HepG2 (cell line): ENCODE measurements around the gene PRR14. TPM values are rescaled to one million over a fixed set of nuclear protein-coding genes. Genes with fewer than 3 reads are reported as not detected.

Source experiments
- ARID2 ChIP-seq: sonication (generic); formaldehyde crosslinking; IDR thresholded peaks from 2 replicates; pipeline ENCODE4 v1.8.1; 2022; ENCODE audit warnings: mild to moderate bottlenecking, missing genetic modification reagents, borderline replicate concordance
- ELF1 ChIP-seq: sonication (generic); formaldehyde crosslinking; IDR thresholded peaks from 2 replicates; pipeline ENCODE4 v1.4.0; 2020; ENCODE audit warnings: missing genetic modification reagents
- ESRRA ChIP-seq: sonication (generic); formaldehyde crosslinking; IDR thresholded peaks from 2 replicates; pipeline ENCODE4 v1.5.1; 2020; ENCODE audit warnings: mild to moderate bottlenecking, low read depth, missing genetic modification reagents
- HOXA5 ChIP-seq: sonication (generic); formaldehyde crosslinking; IDR thresholded peaks from 2 replicates; pipeline ENCODE4 v1.4.0; 2020; ENCODE audit warnings: missing genetic modification reagents
- IKZF1 ChIP-seq: fragments of 450-650 bp; IDR thresholded peaks from 2 replicates; pipeline ENCODE4 v1.7.1; 2016
- KDM5A ChIP-seq: fragments of 200-600 bp; sonication (generic); IDR thresholded peaks from 2 replicates; pipeline ENCODE4 v1.7.0; 2018; ENCODE audit warnings: antibody characterized with exemption, mild to moderate bottlenecking, low read length, borderline replicate concordance
- KMT2A ChIP-seq: sonication (generic); formaldehyde crosslinking; IDR thresholded peaks from 2 replicates; pipeline ENCODE4 v1.4.0; 2020; ENCODE audit warnings: missing genetic modification reagents
- MBNL3 ChIP-seq: fragments of 250-450 bp; sonication (Bioruptor Pico); conservative IDR thresholded peaks from 2 replicates; pipeline ENCODE4 v1.8.0; 2022; ENCODE audit warnings: mild to moderate bottlenecking, inconsistent platforms
- PRMT3 ChIP-seq: sonication (generic); formaldehyde crosslinking; IDR thresholded peaks from 2 replicates; pipeline ENCODE4 v1.8.1; 2022; ENCODE audit warnings: low read depth, mild to moderate bottlenecking, moderate library complexity, missing genetic modification reagents, borderline replicate concordance
- TBX2 ChIP-seq: sonication (generic); formaldehyde crosslinking; IDR thresholded peaks from 2 replicates; pipeline ENCODE4 v1.5.0; 2020; ENCODE audit warnings: missing genetic modification reagents, mild to moderate bottlenecking, borderline replicate concordance
- ZNF124 ChIP-seq: sonication (generic); formaldehyde crosslinking; IDR thresholded peaks from 2 replicates; pipeline ENCODE4 v1.4.0; 2020; ENCODE audit warnings: missing genetic modification reagents
- ZNF546 ChIP-seq: sonication (generic); formaldehyde crosslinking; conservative IDR thresholded peaks from 2 replicates; pipeline ENCODE4 v1.8.1; 2023; ENCODE audit warnings: mild to moderate bottlenecking, missing genetic modification reagents
- ZNF605 ChIP-seq: sonication (generic); formaldehyde crosslinking; IDR thresholded peaks from 2 replicates; pipeline ENCODE4 v1.8.0; 2022; ENCODE audit warnings: mild to moderate bottlenecking, missing genetic modification reagents
- ZNF724P ChIP-seq: sonication (generic); formaldehyde crosslinking; IDR thresholded peaks from 2 replicates; pipeline ENCODE4 v1.8.0; 2022; ENCODE audit warnings: missing genetic modification reagents, borderline replicate concordance
- ZNF777 ChIP-seq: sonication (generic); formaldehyde crosslinking; IDR thresholded peaks from 2 replicates; pipeline ENCODE4 v1.4.0; 2020; ENCODE audit warnings: missing genetic modification reagents
- ZNF781 ChIP-seq: sonication (generic); formaldehyde crosslinking; IDR thresholded peaks from 2 replicates; pipeline ENCODE4 v1.5.1; 2020; ENCODE audit warnings: borderline replicate concordance, mild to moderate bottlenecking, missing genetic modification reagents; ENCODE audit errors: not compliant biosample characterization
- polyA plus RNA-seq, 8 experiments: library from polyadenylated mRNA; depleted of rRNA in 3 of 8; stranded (reverse) in 7 of 8; unstranded in 1 of 8; fragments of >200 nt; fragmentation: Illumina TruSeq in 4 of 8; extraction: Trizol in 4 of 8; gene quantifications; 2 replicates each; pipeline versions ENCODE4 v1.2.1 to v1.2.3, GENCODE V29; 2011 to 2016; ENCODE audit warnings: low read depth in 4 of 8, missing spikeins in 1 of 8, mixed read lengths in 1 of 8; ENCODE audit not compliant: insufficient read depth in 1 of 8
- total RNA-seq, 5 experiments: library from RNA; depleted of rRNA; stranded (reverse); fragments of >200 nt; fragmentation: Illumina TruSeq; extraction: Trizol; gene quantifications; 2 replicates each; pipeline ENCODE4 v1.2.3, GENCODE V29; 2016; ENCODE audit warnings: low read depth in 1 of 5
- TF ChIP-seq, protein P1 (sequence below): sonication (generic); formaldehyde crosslinking; IDR thresholded peaks from 2 replicates; pipeline ENCODE4 v1.4.0; 2020; ENCODE audit warnings: missing genetic modification reagents, low read depth, mild to moderate bottlenecking, borderline replicate concordance
- TF ChIP-seq, protein P2 (sequence below), 2 experiments: sonication (generic) in 1 of 2; formaldehyde crosslinking in 1 of 2; IDR thresholded peaks; 2 replicates each; pipeline versions ENCODE4 v1.6.1 to v1.9.0; 2014 to 2022; ENCODE audit warnings: antibody characterized with exemption in 1 of 2, borderline replicate concordance in 1 of 2, inconsistent platforms in 1 of 2, low read depth in 1 of 2, missing genetic modification reagents in 1 of 2
- TF ChIP-seq, protein P3 (sequence below): sonication (generic); formaldehyde crosslinking; IDR thresholded peaks from 2 replicates; pipeline ENCODE4 v1.4.0; 2020; ENCODE audit warnings: missing genetic modification reagents

PRR14 gene
- total and polyA plus RNA-seq, 2 of the 13 experiments (the other 11 are each of a cell fraction or from before 2014, with no cell fraction given) = 8.4 to 11.0 TPM

DNA sequence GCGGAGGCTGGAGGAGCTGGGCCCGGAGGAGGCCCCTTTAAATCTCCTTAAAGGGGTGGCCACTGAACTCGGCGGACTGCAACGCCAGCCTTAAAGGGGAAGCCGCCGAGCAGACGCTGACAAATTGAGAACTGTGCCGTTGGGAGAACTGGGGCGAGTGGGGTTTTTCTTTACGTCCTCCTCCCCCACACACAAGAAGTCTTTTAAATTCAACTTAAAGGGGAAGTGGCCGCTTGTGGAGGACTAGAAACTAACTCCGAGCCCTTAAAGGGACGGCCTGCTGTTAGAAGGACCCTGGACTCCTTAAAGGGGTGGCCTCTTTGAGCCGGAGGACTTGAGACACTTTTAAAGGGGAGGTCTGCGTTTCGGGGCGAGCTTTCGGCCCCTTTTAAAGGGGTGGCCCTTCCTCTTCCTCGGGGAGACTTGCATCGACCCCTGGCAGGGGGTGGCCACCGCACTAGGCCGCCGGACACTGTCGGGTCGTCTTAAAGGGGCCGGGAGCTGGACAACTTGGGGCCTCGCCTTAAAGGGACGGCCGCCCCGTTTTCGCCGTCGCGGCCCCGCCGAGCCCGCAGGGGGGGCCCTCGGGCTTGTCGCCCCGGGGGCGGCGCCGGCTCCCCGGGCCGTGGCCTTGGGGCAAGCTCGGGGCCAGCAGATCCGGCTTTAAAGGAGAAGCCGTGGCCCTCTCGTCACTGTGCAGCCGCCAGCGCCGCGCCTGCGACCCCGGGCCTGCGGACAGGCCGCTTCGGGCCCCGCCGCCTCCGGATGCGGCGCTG is 8.2 kb downstream of the PRR14 start (continued):
- TF ChIP-seq, protein P1, sequence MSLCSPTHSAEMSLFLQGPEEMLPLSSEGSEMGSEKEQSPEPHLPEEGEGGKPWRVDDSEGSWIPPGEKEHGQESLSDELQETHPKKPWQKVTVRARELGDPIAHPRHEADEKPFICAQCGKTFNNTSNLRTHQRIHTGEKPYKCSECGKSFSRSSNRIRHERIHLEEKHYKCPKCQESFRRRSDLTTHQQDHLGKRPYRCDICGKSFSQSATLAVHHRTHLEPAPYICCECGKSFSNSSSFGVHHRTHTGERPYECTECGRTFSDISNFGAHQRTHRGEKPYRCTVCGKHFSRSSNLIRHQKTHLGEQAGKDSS (CRISPR knock-in tag) = peak; percentile 22
- TF ChIP-seq ZNF546 (peak; percentile 60; the same call in 1 of the 2 replicates), MBNL3 (no peak), ARID2 (CRISPR knock-in tag) (no peak), ZNF605 (no peak; the same call in 1 of the 2 replicates), KDM5A (peak; percentile 90), KMT2A (no peak), TBX2 (no peak; the same call in 1 of the 2 replicates), PRMT3 (CRISPR knock-in tag) (no peak), ZNF777 (CRISPR knock-in tag) (peak; percentile 79), HOXA5 (CRISPR knock-in tag) (no peak), ZNF781 (CRISPR knock-in tag) (peak; percentile 48), ESRRA (CRISPR knock-in tag) (no peak; the same call in 1 of the 2 replicates), ELF1 (CRISPR knock-in tag) (no peak; the same call in 1 of the 2 replicates), IKZF1 (no peak), ZNF124 (0 out of 2 replicates have a peak, but pooled peaks have one; percentile 54), ZNF724P (no peak)
- TF ChIP-seq, protein P2, sequence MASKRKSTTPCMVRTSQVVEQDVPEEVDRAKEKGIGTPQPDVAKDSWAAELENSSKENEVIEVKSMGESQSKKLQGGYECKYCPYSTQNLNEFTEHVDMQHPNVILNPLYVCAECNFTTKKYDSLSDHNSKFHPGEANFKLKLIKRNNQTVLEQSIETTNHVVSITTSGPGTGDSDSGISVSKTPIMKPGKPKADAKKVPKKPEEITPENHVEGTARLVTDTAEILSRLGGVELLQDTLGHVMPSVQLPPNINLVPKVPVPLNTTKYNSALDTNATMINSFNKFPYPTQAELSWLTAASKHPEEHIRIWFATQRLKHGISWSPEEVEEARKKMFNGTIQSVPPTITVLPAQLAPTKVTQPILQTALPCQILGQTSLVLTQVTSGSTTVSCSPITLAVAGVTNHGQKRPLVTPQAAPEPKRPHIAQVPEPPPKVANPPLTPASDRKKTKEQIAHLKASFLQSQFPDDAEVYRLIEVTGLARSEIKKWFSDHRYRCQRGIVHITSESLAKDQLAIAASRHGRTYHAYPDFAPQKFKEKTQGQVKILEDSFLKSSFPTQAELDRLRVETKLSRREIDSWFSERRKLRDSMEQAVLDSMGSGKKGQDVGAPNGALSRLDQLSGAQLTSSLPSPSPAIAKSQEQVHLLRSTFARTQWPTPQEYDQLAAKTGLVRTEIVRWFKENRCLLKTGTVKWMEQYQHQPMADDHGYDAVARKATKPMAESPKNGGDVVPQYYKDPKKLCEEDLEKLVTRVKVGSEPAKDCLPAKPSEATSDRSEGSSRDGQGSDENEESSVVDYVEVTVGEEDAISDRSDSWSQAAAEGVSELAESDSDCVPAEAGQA (IDR thresholded peaks at IDR 0.05; ENCODE audit: low read depth) = no peak
- TF ChIP-seq, protein P2 (CRISPR knock-in tag; IDR thresholded peaks at IDR 0.05; ENCODE audit: borderline replicate concordance) = no peak
- TF ChIP-seq, protein P3, sequence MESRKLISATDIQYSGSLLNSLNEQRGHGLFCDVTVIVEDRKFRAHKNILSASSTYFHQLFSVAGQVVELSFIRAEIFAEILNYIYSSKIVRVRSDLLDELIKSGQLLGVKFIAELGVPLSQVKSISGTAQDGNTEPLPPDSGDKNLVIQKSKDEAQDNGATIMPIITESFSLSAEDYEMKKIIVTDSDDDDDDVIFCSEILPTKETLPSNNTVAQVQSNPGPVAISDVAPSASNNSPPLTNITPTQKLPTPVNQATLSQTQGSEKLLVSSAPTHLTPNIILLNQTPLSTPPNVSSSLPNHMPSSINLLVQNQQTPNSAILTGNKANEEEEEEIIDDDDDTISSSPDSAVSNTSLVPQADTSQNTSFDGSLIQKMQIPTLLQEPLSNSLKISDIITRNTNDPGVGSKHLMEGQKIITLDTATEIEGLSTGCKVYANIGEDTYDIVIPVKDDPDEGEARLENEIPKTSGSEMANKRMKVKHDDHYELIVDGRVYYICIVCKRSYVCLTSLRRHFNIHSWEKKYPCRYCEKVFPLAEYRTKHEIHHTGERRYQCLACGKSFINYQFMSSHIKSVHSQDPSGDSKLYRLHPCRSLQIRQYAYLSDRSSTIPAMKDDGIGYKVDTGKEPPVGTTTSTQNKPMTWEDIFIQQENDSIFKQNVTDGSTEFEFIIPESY (CRISPR knock-in tag) = no peak
